ENCODE measurements around the gene HPCAL4. TPM values are rescaled to one million over a fixed set of nuclear protein-coding genes. Genes with fewer than 3 reads are reported as not detected.
A peak's percentile ranks its signal among the peaks of the same experiment; 100 is the strongest.

Gene HPCAL4
- total and polyA plus RNA-seq, 9 of the 15 experiments (the other 6 are each of a cell fraction or from before 2014, with no cell fraction given): 0.01 to 0.04 (median 0.04) TPM; not detected in 4

DNA sequence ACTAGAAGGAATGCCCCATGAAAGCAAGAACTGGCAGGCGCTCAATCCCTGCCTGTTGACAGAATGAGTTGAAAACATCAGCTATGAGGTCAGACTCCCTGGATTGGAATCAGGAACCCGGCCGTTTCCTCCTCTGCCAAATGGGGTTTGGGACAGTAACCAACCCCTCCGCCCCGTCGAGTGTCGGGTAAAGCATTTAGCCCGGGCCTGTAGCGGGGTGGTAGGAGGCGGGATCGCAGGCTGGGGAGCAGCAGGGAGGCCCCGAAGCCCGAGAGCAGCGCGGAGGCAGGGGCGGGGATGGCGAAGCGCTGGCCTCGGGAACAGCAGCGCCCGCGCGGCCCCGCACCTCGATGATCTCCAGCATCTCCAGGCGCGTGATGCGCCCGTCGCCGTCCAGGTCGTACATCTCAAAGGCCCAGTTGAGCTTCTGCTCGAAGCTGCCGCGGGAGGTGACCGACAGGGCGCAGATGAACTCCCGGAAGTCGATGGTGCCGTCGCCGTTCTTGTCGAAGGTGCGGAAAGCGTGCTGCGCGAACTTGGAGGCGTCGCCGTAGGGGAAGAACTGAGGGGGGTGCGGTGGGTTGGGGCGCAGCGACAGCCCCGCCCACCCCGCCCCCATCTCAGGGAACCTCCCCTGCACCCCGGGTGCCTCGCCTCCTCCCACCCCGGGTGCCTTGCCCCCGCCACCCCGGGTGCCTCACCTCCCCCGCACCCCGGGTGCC lies 7.5 kb downstream of the HPCAL4 start:
- no peaks in the 10 kb centered on the region for H4K20me1 ChIP-seq (replicated peaks; ENCODE audit: control insufficient read depth, insufficient read depth, low read length)
- FAIRE-seq (no peak), DNase-seq (ENCODE audit: extremely low read depth in 1 of 4, low spot score in 3 of 4) (peak in 2 of 4 experiments; percentile 45 to 49), ATAC-seq (no peak)
- in situ Hi-C loops (cut with MboI): no loop called here
- no peak overlapping the region for H3K27ac ChIP-seq (ENCODE audit: extremely low read depth, low read depth, low read length)
- peaks cover 36 to 76% of the 10 kb centered on the region in 2 experiments for H3K27me3 ChIP-seq (ENCODE audit: control insufficient read depth in 2 of 2, insufficient read depth in 2 of 2, low read length in 2 of 2)
- no peak overlapping the region for H2AFZ ChIP-seq (ENCODE audit: low read depth, low read length)
- intact Hi-C loops (cut with micrococcal nuclease): no loop called here
- H3K4me2 ChIP-seq (ENCODE audit: insufficient read depth, low read length): no peak overlapping the region
- no peaks in the 10 kb centered on the region for H3K9me1 ChIP-seq (ENCODE audit: control insufficient read depth, insufficient read depth, low read length)
- BruUV-seq (replicated peaks): no TSS peak
- 27% methylated on average over 37 of the region's 62 CpGs for WGBS (ENCODE audit: insufficient coverage, low coverage, missing lambda C conversion rate)
- CTCF ChIA-PET (ENCODE audit: low intra/inter-chr PET ratio): no interaction called here
- H3K4me3 ChIP-seq: no peak overlapping the region
- POLR2A ChIA-PET: interaction anchor here (0.6 to 2.0 kb wide), 3 partner anchors 18 to 766 kb away, joined by 3 to 4 read pairs (median 3); partner anchors contain the start of gene ZFP69B
- H3K4me1 ChIP-seq (replicated peaks in 1 of 2; ENCODE audit: control insufficient read depth in 2 of 2, insufficient read depth in 2 of 2, low read length in 2 of 2): peaks cover 0 to 5% of the 10 kb centered on the region in 2 experiments; a peak in 1 of 5 replicates
- no peaks in the 10 kb centered on the region for H3K36me3 ChIP-seq (ENCODE audit: control insufficient read depth, insufficient read depth, low read length)
- H3K79me2 ChIP-seq (ENCODE audit: control insufficient read depth, insufficient read depth, low read length): no peaks in the 10 kb centered on the region
- H3K9ac ChIP-seq (ENCODE audit: insufficient read depth in 1 of 2, low read depth in 2 of 2, low read length in 2 of 2): no peak overlapping the region
- H3K9me3 ChIP-seq (replicated peaks; ENCODE audit: control insufficient read depth, insufficient read depth, low read depth, low read length): no peaks in the 10 kb centered on the region
- TF ChIP-seq, protein P1, sequence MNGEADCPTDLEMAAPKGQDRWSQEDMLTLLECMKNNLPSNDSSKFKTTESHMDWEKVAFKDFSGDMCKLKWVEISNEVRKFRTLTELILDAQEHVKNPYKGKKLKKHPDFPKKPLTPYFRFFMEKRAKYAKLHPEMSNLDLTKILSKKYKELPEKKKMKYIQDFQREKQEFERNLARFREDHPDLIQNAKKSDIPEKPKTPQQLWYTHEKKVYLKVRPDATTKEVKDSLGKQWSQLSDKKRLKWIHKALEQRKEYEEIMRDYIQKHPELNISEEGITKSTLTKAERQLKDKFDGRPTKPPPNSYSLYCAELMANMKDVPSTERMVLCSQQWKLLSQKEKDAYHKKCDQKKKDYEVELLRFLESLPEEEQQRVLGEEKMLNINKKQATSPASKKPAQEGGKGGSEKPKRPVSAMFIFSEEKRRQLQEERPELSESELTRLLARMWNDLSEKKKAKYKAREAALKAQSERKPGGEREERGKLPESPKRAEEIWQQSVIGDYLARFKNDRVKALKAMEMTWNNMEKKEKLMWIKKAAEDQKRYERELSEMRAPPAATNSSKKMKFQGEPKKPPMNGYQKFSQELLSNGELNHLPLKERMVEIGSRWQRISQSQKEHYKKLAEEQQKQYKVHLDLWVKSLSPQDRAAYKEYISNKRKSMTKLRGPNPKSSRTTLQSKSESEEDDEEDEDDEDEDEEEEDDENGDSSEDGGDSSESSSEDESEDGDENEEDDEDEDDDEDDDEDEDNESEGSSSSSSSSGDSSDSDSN (IDR thresholded peaks at IDR 0.05; ENCODE audit: borderline replicate concordance in 1 of 2, low read depth in 2 of 2, low read length in 2 of 2): no peak
- TF ChIP-seq, protein P2, sequence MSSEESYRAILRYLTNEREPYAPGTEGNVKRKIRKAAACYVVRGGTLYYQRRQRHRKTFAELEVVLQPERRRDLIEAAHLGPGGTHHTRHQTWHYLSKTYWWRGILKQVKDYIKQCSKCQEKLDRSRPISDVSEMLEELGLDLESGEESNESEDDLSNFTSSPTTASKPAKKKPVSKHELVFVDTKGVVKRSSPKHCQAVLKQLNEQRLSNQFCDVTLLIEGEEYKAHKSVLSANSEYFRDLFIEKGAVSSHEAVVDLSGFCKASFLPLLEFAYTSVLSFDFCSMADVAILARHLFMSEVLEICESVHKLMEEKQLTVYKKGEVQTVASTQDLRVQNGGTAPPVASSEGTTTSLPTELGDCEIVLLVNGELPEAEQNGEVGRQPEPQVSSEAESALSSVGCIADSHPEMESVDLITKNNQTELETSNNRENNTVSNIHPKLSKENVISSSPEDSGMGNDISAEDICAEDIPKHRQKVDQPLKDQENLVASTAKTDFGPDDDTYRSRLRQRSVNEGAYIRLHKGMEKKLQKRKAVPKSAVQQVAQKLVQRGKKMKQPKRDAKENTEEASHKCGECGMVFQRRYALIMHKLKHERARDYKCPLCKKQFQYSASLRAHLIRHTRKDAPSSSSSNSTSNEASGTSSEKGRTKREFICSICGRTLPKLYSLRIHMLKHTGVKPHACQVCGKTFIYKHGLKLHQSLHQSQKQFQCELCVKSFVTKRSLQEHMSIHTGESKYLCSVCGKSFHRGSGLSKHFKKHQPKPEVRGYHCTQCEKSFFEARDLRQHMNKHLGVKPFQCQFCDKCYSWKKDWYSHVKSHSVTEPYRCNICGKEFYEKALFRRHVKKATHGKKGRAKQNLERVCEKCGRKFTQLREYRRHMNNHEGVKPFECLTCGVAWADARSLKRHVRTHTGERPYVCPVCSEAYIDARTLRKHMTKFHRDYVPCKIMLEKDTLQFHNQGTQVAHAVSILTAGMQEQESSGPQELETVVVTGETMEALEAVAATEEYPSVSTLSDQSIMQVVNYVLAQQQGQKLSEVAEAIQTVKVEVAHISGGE (CRISPR knock-in tag; IDR thresholded peaks at IDR 0.05): no peak
- TF ChIP-seq, protein P3, sequence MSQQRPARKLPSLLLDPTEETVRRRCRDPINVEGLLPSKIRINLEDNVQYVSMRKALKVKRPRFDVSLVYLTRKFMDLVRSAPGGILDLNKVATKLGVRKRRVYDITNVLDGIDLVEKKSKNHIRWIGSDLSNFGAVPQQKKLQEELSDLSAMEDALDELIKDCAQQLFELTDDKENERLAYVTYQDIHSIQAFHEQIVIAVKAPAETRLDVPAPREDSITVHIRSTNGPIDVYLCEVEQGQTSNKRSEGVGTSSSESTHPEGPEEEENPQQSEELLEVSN (IDR thresholded peaks at IDR 0.05; ENCODE audit: borderline replicate concordance in 1 of 2, extremely low read depth in 1 of 2, insufficient read depth in 1 of 2, insufficient read length in 1 of 2, low read depth in 1 of 2, low read length in 1 of 2, poor library complexity in 1 of 2, severe bottlenecking in 1 of 2): peak in 1 of 2 experiments; percentile 47
- TF ChIP-seq CBX3 (IDR thresholded peaks at IDR 0.05; ENCODE audit: borderline replicate concordance in 1 of 2, low read length in 2 of 2) (no peak), CAMTA2 (CRISPR knock-in tag; conservative IDR thresholded peaks at IDR 0.05) (no peak)
